Ishikawa (cell line): ENCODE results near the gene ANKRD16.

Experiments
- EGR1 ChIP-seq: IDR thresholded peaks from 2 replicates; pipeline ENCODE4 v1.6.1; 2012
- EP300 ChIP-seq: IDR thresholded peaks from 2 replicates; pipeline ENCODE4 v1.6.1; 2012; ENCODE audit warnings: borderline replicate concordance
- MAX ChIP-seq: IDR thresholded peaks from 2 replicates; pipeline ENCODE4 v1.6.1; 2012
- RAD21 ChIP-seq: IDR thresholded peaks from 2 replicates; pipeline ENCODE4 v1.6.1; 2012; ENCODE audit warnings: low read depth
- REST ChIP-seq: IDR thresholded peaks from 2 replicates; pipeline ENCODE4 v1.6.1; 2012; ENCODE audit warnings: low read depth, mild to moderate bottlenecking
- TAF1 ChIP-seq: IDR thresholded peaks from 2 replicates; pipeline ENCODE4 v1.6.1; 2012; ENCODE audit warnings: low read depth, mild to moderate bottlenecking
- TCF12 ChIP-seq: IDR thresholded peaks from 2 replicates; pipeline ENCODE4 v1.6.1; 2012; ENCODE audit warnings: low read depth
- ZBTB7A ChIP-seq: IDR thresholded peaks from 2 replicates; pipeline ENCODE4 v1.6.1; 2012; ENCODE audit warnings: low read depth

- TF ChIP-seq EP300 (no peak), EGR1 (no peak), MAX (no peak), ZBTB7A (no peak), TAF1 (no peak), TCF12 (no peak), REST (no peak), RAD21 (no peak)
Measured at GRCh38 chr10:5929442-5929841, 39.7 kb upstream of the ANKRD16 start.
